ENCODE measurements around the gene LIMA1. TPM values are rescaled to one million over a fixed set of nuclear protein-coding genes. Genes with fewer than 3 reads are reported as not detected.
"Not testable (repeated sequence)": the region's sequence is repeated elsewhere in the genome, so short reads cannot be mapped to it uniquely, and the experiment has no call there.

LIMA1 gene
- polyA plus RNA-seq, 4 donors, result 85.0 to 124 (median 100) TPM

- DNase-seq (ENCODE audit: low read depth in 4 of 4, low spot score in 3 of 4), result no peak
These were observed 33.7 kb downstream of the LIMA1 start for GRCh38 chr12:50249464-50250182.

- DNase-seq (ENCODE audit: low read depth in 4 of 4, low spot score in 3 of 4), result no peak
These were observed 34.4 kb downstream of the LIMA1 start for GRCh38 chr12:50248883-50249282.

GRCh38 chr12:50248411-50248810 lies 34.9 kb downstream of the LIMA1 start:
- DNase-seq (ENCODE audit: low read depth in 4 of 4, low spot score in 3 of 4), result no peak

GRCh38 chr12:50247665-50248064 lies 35.7 kb downstream of the LIMA1 start:
- not testable (repeated sequence) for DNase-seq (ENCODE audit: low read depth in 4 of 4, low spot score in 3 of 4)

- no peak for DNase-seq (ENCODE audit: low read depth in 4 of 4, low spot score in 3 of 4)
These were observed 36.3 kb downstream of the LIMA1 start for GRCh38 chr12:50246873-50247612.

GRCh38 chr12:50246197-50246865 lies 37.0 kb downstream of the LIMA1 start:
- DNase-seq (ENCODE audit: low read depth in 4 of 4, low spot score in 3 of 4), result no peak

- DNase-seq (ENCODE audit: low read depth in 4 of 4, low spot score in 3 of 4), result no peak
These were observed 39.8 kb downstream of the LIMA1 start for GRCh38 chr12:50243507-50243906.

- DNase-seq (ENCODE audit: low read depth in 4 of 4, low spot score in 3 of 4), result no peak
These were observed 40.5 kb downstream of the LIMA1 start for GRCh38 chr12:50242751-50243191.

- DNase-seq (ENCODE audit: low read depth in 4 of 4, low spot score in 3 of 4), result no peak
These were observed 42.1 kb downstream of the LIMA1 start for GRCh38 chr12:50241178-50241577.

- no peak for DNase-seq (ENCODE audit: low read depth in 4 of 4, low spot score in 3 of 4)
These were observed 42.6 kb downstream of the LIMA1 start for GRCh38 chr12:50240792-50241114.

GRCh38 chr12:50240096-50240791 lies 43.1 kb downstream of the LIMA1 start:
- DNase-seq (ENCODE audit: low read depth in 4 of 4, low spot score in 3 of 4), result no peak

- DNase-seq (ENCODE audit: low read depth in 4 of 4, low spot score in 3 of 4), result no peak
These were observed 43.9 kb downstream of the LIMA1 start for GRCh38 chr12:50239355-50239891.

GRCh38 chr12:50234347-50234746 lies 49.0 kb downstream of the LIMA1 start:
- no peak for DNase-seq (ENCODE audit: low read depth in 4 of 4, low spot score in 3 of 4)

- no peak for DNase-seq (ENCODE audit: low read depth in 4 of 4, low spot score in 3 of 4)
These were observed 50.5 kb downstream of the LIMA1 start for GRCh38 chr12:50232771-50233209.

- DNase-seq (ENCODE audit: low read depth in 4 of 4, low spot score in 3 of 4), result no peak
These were observed 51.1 kb downstream of the LIMA1 start for GRCh38 chr12:50232206-50232605.

GRCh38 chr12:50231346-50231745 lies 52.0 kb downstream of the LIMA1 start:
- DNase-seq (ENCODE audit: low read depth in 4 of 4, low spot score in 3 of 4), result no peak

- DNase-seq (ENCODE audit: low read depth in 4 of 4, low spot score in 3 of 4), result no peak
These were observed 53.1 kb downstream of the LIMA1 start for GRCh38 chr12:50230217-50230616.

GRCh38 chr12:50224026-50224692 lies 59.2 kb downstream of the LIMA1 start:
- no peak for DNase-seq (ENCODE audit: low read depth in 4 of 4, low spot score in 3 of 4)

GRCh38 chr12:50222275-50222783 lies 61.0 kb downstream of the LIMA1 start:
- DNase-seq (ENCODE audit: low read depth in 4 of 4, low spot score in 3 of 4), result peak; percentile 66 to 80 (median 73)

Data from left renal pelvis (tissue), 4 donors.